Mucosa of descending colon (tissue), 3 donors: ENCODE results near the gene CD248. TPM values are rescaled to one million over a fixed set of nuclear protein-coding genes. Genes with fewer than 3 reads are reported as not detected.
A peak's percentile ranks its signal among the peaks of the same experiment; 100 is the strongest.

Source experiments
- ATAC-seq: fragments of 200-7000 bp; cut with Tn5 transposase; one replicate; pipeline ENCODE4 v1.9.1; 2020; ENCODE audit warnings: mild to moderate bottlenecking, moderate library complexity
- DNase-seq, 3 donors: peaks; one replicate each; pipeline ENCODE4 v3.0.0-alpha.2; 2020
- H3K36me3 ChIP-seq: fragments of 200-600 bp; one replicate; pipeline ENCODE4 v1.8.0; 2021; ENCODE audit warnings: low read depth, mild to moderate bottlenecking
- H3K4me1 ChIP-seq: fragments of 200-600 bp; one replicate; pipeline ENCODE4 v1.8.0; 2021; ENCODE audit warnings: low read depth, mild to moderate bottlenecking
- H3K4me3 ChIP-seq: fragments of 200-600 bp; one replicate; pipeline ENCODE4 v1.8.0; 2021; ENCODE audit warnings: mild to moderate bottlenecking
- H3K9me3 ChIP-seq: fragments of 200-600 bp; one replicate; pipeline ENCODE4 v1.8.0; 2021; ENCODE audit warnings: mild to moderate bottlenecking
- CTCF ChIP-seq: fragments of 200-600 bp; IDR thresholded peaks from one replicate; pipeline ENCODE4 v1.8.0; 2022; ENCODE audit warnings: antibody characterized with exemption, mild to moderate bottlenecking
- intact Hi-C, 2 donors: fragments of 100-400 bp; cut with DNase I in 1 of 2; cut with micrococcal nuclease in 1 of 2; formaldehyde crosslinking; loops; one replicate each; pipeline versions ENCODE4 v1.11.0 to v1.11.1; 2022; cut with DNase I, micrococcal nuclease
- total RNA-seq, 3 donors: library from RNA; stranded (reverse); fragmentation: NEBNext Ultra II Directional in 2 of 3; extraction: Animal tissue kit (Norgen Biotek cat#: 25700) in 2 of 3; gene quantifications; one replicate each; pipeline versions ENCODE4 v1.2.1 to v1.2.4, GENCODE V29; 2021 to 2023
- donor health status: DM: no; HTN: no; CAD: no; lungs with moderate emphysema.
- donor health status: DM: no; HTN: no; CAD: no.
- donor health status: DM: no; HTN: yes; CAD: no.

Gene CD248
- total RNA-seq, 3 donors from 2014 or later: 4.5 to 37.7 (median 28.5) TPM

- peak; percentile 9 for ATAC-seq
- DNase-seq: peak in 2 of 3 donors; percentile 49 to 58
- intact Hi-C loops: no loop called here
- H3K36me3 ChIP-seq: no peaks in the 10 kb centered on the region
- peaks cover 31% of the 10 kb centered on the region for H3K4me1 ChIP-seq
- H3K4me3 ChIP-seq: peak overlapping the region; percentile 86
- H3K9me3 ChIP-seq: no peaks in the 10 kb centered on the region
- TF ChIP-seq CTCF: no peak
Measured at GRCh38 chr11:66287889-66288670, 28.8 kb downstream of the CD248 start.

GRCh38 chr11:66287211-66287888 lies 29.5 kb downstream of the CD248 start:
- Histone ChIP-seq H3K36me3 (no peaks in the 10 kb centered on the region), H3K4me3 (no peak overlapping the region), H3K9me3 (no peaks in the 10 kb centered on the region), H3K4me1 (peaks cover 36% of the 10 kb centered on the region)
- TF ChIP-seq CTCF: no peak
- ATAC-seq (no peak), DNase-seq (no peak)
- intact Hi-C loops: no loop called here

GRCh38 chr11:66286699-66287098 lies 30.1 kb downstream of the CD248 start:
- Histone ChIP-seq H3K4me1 (peaks cover 31% of the 10 kb centered on the region), H3K4me3 (no peak overlapping the region), H3K36me3 (no peaks in the 10 kb centered on the region), H3K9me3 (no peaks in the 10 kb centered on the region)
- no peak for TF ChIP-seq CTCF
- intact Hi-C loops: no loop called here
- ATAC-seq (no peak), DNase-seq (no peak)

- DNase-seq: peak in 1 of 3 donors; percentile 14
- Histone ChIP-seq H3K4me3 (no peak overlapping the region), H3K36me3 (no peaks in the 10 kb centered on the region), H3K4me1 (peaks cover 27% of the 10 kb centered on the region), H3K9me3 (no peaks in the 10 kb centered on the region)
- ATAC-seq: no peak
- TF ChIP-seq CTCF: no peak
- intact Hi-C loops: no loop called here
Measured at GRCh38 chr11:66285250-66285947, 31.4 kb downstream of the CD248 start.

GRCh38 chr11:66284526-66285078 lies 32.2 kb downstream of the CD248 start:
- intact Hi-C loops: no loop called here
- no peaks in the 10 kb centered on the region for H3K9me3 ChIP-seq
- TF ChIP-seq CTCF: no peak
- ATAC-seq (no peak), DNase-seq (peak in 1 of 3 donors; percentile 26)
- H3K36me3 ChIP-seq: no peaks in the 10 kb centered on the region
- H3K4me3 ChIP-seq: no peak overlapping the region
- peaks cover 21% of the 10 kb centered on the region for H3K4me1 ChIP-seq
